Peyer's patch (tissue), 4 donors: Measurements from ENCODE around the gene HSP90AB1.

Experiments
- CTCF ChIP-seq, 6 experiments: fragments of 450-650 bp in 4 of 6; fragments of 200-600 bp in 2 of 6; sonication (generic) in 1 of 6; IDR thresholded peaks; one replicate each; pipeline ENCODE4 v1.5.1; 2017 to 2019; ENCODE audit warnings: antibody characterized with exemption in 6 of 6, mild to moderate bottlenecking in 3 of 6, moderate library complexity in 1 of 6
- POLR2A ChIP-seq, 2 donors: fragments of 450-650 bp; IDR thresholded peaks; one replicate each; pipeline ENCODE4 v1.5.1; 2017; ENCODE audit warnings: antibody characterized with exemption in 2 of 2, mild to moderate bottlenecking in 2 of 2, moderate library complexity in 2 of 2

GRCh38 chr6:44214307-44214706 is 32.6 kb upstream of the HSP90AB1 start:
- TF ChIP-seq CTCF (IDR thresholded peaks at IDR 0.05) (no peak), POLR2A (IDR thresholded peaks at IDR 0.05) (no peak)
